ENCODE data around the gene SHC2. TPM values are rescaled to one million over a fixed set of nuclear protein-coding genes. Genes with fewer than 3 reads are reported as not detected.
A peak's percentile ranks its signal among the peaks of the same experiment; 100 is the strongest.

SHC2 gene, protein sequence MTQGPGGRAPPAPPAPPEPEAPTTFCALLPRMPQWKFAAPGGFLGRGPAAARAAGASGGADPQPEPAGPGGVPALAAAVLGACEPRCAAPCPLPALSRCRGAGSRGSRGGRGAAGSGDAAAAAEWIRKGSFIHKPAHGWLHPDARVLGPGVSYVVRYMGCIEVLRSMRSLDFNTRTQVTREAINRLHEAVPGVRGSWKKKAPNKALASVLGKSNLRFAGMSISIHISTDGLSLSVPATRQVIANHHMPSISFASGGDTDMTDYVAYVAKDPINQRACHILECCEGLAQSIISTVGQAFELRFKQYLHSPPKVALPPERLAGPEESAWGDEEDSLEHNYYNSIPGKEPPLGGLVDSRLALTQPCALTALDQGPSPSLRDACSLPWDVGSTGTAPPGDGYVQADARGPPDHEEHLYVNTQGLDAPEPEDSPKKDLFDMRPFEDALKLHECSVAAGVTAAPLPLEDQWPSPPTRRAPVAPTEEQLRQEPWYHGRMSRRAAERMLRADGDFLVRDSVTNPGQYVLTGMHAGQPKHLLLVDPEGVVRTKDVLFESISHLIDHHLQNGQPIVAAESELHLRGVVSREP
- not detected for total RNA-seq

DNA sequence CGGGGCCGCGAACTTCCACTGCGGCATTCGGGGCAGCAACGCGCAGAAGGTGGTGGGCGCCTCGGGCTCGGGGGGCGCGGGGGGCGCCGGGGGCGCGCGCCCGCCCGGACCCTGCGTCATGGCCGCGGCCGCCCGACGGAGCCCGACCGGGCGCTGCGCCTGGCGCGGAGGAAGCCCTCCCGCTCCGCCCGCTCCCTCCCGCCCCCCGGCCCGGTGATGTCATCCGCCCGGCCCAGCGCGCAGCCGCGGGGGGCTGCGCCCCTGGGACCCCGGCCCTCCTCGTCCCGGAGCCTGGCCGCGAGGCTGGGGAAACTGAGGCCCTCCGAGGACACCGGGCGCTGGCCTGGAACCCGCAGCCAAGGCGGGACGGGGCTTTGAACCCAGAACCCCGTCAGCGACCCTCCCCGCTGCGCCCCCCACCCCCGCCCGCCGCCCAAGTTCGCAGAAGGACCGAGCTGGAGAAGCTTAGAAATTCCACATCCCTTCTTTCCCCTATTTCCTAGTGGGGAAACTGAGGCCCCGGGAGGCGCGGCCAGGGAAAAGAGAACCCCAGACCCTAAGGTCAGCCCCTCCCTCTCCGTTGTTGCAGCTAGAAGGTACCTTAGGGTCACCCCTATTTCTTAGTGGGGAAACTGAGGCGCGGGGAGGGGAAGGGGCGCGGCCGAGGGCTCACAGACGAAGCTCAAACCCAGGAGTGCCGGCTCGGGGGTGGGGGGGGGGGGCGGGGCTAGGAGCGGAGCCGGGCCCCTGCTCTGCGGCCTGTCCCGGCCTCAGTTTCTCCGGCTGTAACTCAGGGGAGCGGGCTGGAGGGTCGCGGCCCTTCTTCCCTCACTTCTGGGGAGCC is at the start of gene SHC2:
Gene SHC2 (minus strand): TSS at position 157 of the 844 bp plus-strand sequence. CDS start 37 bp downstream, at position 120.
- Mint-ChIP-seq H3K9me3 (peaks cover 3% of the 10 kb centered on the region), H3K4me3 (peak within 1 kb of the TSS; percentile 27), H3K36me3 (ENCODE audit: low read depth) (no peaks in the 10 kb centered on the region), H3K27ac (no peak within 1 kb of the TSS), H3K27me3 (peaks cover 19% of the 10 kb centered on the region), H3K4me1 (peaks cover 6% of the 10 kb centered on the region)
- no peak for DNase-seq
- ChIA-PET POLR2A (no interaction called here), CTCF (no interaction called here)

DNA sequence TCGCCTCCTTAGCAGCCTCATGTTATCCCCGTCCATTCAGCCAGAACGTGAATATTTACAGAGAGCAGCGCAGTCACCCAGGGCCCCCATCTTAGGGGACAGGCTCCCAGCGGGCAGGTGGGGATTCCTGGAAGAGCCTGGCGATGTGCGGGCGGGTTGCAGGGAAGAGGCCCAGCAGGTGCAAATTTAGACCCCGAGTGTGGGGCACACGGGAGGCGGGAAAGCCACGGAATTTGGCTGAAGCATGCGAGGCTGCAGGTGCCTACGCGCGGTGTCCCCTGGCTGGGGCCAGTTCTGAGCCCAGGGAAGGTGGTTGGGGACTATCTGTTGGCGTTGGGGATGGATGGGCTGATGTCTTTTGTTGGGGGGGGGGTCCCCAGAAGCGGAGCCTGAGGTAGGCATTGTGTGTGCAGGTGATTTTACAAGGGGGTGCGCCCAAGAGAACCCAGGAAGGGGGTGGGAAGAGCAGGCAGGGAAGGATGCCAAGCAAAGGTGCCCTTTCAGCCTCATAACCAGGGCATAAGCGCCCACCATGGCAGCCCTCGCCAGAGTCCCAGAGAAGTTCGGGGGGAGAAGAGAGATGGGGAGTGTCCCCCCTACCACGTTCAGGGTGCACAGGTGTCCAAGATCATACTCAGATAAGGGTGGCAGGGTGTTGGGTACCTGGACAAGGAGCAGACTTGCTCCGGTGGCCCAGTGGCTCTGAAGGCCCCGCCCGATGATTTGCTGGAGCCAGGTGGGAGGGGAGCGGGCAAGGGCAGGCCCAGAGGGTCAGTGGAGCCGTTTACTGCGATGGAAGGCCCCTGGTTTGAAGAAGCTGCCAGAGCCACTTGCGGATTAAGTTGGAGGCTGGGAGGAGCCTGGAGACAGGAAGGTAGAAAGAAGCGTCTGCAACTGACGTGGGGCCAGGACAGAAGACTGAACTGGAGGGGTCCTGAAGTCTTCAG is 47.6 kb upstream of the SHC2 start:
- Mint-ChIP-seq H3K4me3 (peak overlapping the region; percentile 80), H3K27ac (peak overlapping the region; percentile 99), H3K27me3 (no peaks in the 10 kb centered on the region), H3K36me3 (ENCODE audit: low read depth) (peaks cover 10% of the 10 kb centered on the region), H3K4me1 (peaks cover 55% of the 10 kb centered on the region), H3K9me3 (no peaks in the 10 kb centered on the region)
- ChIA-PET POLR2A (interaction anchor here (0.6 kb wide), 1 partner anchor 10 kb away, joined by 3 read pairs; no protein-coding TSS in a partner anchor), CTCF (interaction anchor here (1.0 to 3.6 kb wide), 3 partner anchors 13 kb away, joined by 3 to 42 read pairs (median 25); partner anchors contain the start of gene MADCAM1)
- no peak for DNase-seq

DNA sequence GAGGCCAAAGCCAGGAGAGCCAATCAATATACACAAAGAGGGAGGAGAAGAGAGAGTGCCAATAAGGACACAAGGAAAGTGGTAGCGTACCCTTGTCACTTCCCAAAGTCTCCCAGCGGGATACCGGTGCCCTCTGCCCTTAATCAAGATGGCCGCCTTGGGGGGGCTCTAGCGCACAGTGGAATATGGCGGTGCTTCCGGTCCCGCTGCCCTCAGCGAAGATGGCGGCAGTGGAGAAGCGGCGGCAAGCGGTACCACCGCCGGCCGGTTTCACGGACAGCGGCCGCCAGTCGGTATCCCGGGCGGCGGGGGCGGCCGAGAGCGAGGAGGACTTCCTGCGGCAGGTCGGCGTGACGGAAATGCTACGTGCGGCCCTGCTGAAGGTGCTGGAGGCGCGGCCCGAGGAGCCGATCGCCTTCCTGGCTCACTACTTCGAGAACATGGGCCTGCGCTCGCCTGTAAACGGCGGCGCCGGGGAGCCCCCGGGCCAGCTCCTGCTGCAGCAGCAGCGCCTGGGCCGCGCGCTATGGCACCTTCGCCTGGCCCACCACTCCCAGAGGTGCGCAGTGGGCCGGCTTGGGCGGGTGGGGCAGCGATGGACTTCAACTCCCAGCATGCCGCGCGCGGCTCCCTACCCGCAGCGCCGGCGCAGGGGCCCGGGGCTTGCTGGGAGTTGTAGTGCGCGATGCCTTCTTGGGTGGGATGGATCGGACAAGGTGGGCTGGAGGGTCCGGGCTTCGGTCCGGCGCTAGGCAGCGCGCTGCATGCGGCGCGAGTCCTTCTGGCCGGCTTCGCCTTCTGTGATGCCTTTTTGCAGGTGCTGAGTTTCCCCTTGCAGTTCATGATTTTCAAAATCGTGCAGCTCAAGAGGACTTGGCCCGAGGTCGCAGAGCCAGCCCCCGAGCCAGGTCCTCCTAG is 46.7 kb upstream of the SHC2 start, which contains the start of gene TPGS1:
Gene TPGS1 (plus strand): TSS at position 212 of the 918 bp plus-strand sequence. CDS start 10 bp downstream, at position 222.
- DNase-seq, result peak; percentile 88
- H3K4me1 Mint-ChIP-seq, result peaks cover 60% of the 10 kb centered on the region
- peaks cover 10% of the 10 kb centered on the region for H3K36me3 Mint-ChIP-seq (ENCODE audit: low read depth)
- peak within 1 kb of the TSS; percentile 99 for H3K27ac Mint-ChIP-seq
- H3K9me3 Mint-ChIP-seq, result no peaks in the 10 kb centered on the region
- H3K4me3 Mint-ChIP-seq, result peak within 1 kb of the TSS; percentile 80
- CTCF ChIA-PET, result interaction anchor here (1.0 to 1.5 kb wide), 18 partner anchors 8 to 260 kb away, joined by 3 to 17 read pairs (median 4); partner anchors contain the start of genes CDC34 and MADCAM1
- POLR2A ChIA-PET, result no interaction called here
- H3K27me3 Mint-ChIP-seq, result no peaks in the 10 kb centered on the region

DNA sequence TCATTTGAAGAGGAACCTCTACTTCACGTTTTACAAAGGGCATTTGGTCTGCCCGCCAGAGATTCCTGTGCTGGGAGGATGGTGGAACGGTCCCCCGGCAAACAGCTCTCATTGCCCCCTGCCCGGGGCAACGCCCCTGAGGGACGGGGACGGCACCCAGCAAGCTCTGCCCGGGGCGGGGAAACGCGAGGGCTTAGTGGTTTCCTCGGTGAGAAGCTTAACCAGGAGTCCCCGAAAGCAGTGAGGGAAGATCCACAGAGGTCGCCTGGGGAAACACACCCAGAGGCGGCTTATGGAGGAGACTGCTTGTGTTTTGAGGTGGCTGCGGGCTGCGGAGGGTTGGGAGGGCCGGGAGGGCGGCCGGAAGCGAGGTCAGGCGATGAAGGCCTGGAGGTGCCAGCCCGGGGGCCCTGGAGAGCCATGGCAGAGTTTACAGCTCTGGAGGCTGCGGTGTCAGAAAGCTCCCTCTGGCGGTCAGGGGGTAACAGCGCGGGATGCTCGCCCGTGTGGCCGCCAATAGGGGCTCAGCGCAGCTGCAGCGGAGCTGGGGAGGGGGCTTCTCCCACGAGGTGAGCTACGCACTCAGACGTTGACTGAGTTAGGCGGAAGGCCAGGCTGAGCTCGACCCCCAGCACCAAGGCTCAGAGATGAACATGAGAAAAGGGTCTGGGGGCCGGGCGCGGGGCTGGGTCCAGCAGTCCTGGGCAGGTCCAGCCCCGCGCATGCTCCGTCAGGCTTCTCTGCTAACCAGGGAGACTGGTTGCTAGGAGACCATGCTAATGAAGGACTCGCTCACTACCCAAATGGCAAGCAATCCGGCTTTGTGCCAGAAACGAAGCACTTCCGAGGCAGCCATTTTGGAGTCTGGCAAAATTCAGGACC is 45.8 kb upstream of the SHC2 start:
- POLR2A ChIA-PET, result interaction anchor here (0.6 kb wide), 2 partner anchors 205 to 445 kb away, joined by 3 to 5 read pairs; no protein-coding TSS in a partner anchor
- Mint-ChIP-seq H3K27ac (peak overlapping the region; percentile 99), H3K9me3 (no peaks in the 10 kb centered on the region), H3K4me1 (peaks cover 57% of the 10 kb centered on the region), H3K36me3 (ENCODE audit: low read depth) (peaks cover 9% of the 10 kb centered on the region), H3K4me3 (peak overlapping the region; percentile 80), H3K27me3 (no peaks in the 10 kb centered on the region)
- DNase-seq, result peak; percentile 97
- CTCF ChIA-PET, result interaction anchor here (0.5 to 1.5 kb wide), 23 partner anchors 9 to 569 kb away, joined by 3 to 17 read pairs (median 4); partner anchors contain the start of genes CDC34 and MADCAM1

DNA sequence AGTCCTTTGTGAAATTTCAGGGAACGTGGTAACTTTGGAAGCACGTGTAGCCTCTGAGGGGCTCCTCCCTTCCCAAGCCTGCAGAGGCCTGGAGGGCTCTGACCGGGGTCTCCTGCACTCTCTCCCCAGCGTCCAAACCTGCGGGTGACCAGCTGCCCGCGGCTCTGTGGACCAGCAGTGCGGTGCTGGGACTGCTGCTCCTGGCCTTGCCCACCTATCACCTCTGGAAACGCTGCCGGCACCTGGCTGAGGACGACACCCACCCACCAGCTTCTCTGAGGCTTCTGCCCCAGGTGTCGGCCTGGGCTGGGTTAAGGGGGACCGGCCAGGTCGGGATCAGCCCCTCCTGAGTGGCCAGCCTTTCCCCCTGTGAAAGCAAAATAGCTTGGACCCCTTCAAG is 43.8 kb upstream of the SHC2 start:
- H3K36me3 Mint-ChIP-seq (ENCODE audit: low read depth), result peaks cover 4% of the 10 kb centered on the region
- ChIA-PET CTCF (interaction anchor here (2.0 kb wide), 1 partner anchor 9 kb away, joined by 5 read pairs; the partner anchor contains the start of gene MADCAM1), POLR2A (no interaction called here)
- no peak for DNase-seq
- H3K9me3 Mint-ChIP-seq, result no peaks in the 10 kb centered on the region
- no peak overlapping the region for H3K4me3 Mint-ChIP-seq
- peaks cover 41% of the 10 kb centered on the region for H3K4me1 Mint-ChIP-seq
- H3K27ac Mint-ChIP-seq, result no peak overlapping the region
- H3K27me3 Mint-ChIP-seq, result peaks cover 1% of the 10 kb centered on the region

DNA sequence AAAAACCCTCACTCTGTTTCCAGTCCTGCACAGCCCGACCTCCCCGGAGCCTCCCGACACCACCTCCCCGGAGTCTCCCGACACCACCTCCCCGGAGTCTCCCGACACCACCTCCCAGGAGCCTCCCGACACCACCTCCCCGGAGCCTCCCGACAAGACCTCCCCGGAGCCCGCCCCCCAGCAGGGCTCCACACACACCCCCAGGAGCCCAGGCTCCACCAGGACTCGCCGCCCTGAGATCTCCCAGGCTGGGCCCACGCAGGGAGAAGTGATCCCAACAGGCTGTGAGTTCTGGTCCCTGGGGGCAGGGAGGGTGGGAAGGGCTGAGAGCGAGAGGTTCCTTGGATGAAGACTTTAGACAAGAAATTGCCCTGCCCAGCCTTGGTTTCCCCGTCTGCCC is 40.8 kb upstream of the SHC2 start:
- Mint-ChIP-seq H3K4me3 (no peak overlapping the region), H3K9me3 (no peaks in the 10 kb centered on the region), H3K27ac (no peak overlapping the region), H3K36me3 (ENCODE audit: low read depth) (no peaks in the 10 kb centered on the region), H3K27me3 (peaks cover 14% of the 10 kb centered on the region), H3K4me1 (peaks cover 24% of the 10 kb centered on the region)
- DNase-seq, result no peak
- ChIA-PET CTCF (no interaction called here), POLR2A (no interaction called here)

DNA sequence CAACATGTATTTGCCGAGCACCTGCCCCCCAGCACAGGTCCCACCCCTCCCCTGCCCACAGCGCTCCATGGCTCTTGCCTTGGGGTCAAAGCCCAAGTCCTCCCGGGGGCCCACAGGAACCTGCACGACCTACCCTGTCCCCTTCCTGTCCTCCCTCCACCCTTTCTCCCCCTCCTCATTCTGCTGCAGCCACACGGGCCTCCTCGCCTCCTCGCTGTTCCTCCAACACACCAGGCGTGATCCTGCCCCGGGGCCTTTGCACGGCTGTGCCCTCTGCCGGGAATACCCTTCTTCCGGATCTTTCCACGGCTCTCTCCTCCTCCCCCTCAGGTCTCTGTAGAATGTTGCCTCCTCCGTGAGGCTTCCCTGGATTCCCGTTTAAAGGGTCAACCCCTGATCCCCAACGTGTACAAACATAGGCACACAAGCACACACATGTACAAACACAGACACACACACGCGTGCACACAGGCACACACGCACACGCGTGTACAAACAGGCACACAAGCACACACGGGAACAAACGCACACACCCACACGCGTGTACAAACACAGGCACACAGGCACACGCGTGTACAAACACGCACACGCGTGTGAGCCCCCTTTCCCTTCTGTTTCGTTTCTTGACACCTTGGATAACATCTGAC is 38.3 kb upstream of the SHC2 start:
- Mint-ChIP-seq H3K27ac (no peak overlapping the region), H3K9me3 (no peaks in the 10 kb centered on the region), H3K4me1 (peaks cover 9% of the 10 kb centered on the region), H3K4me3 (no peak overlapping the region), H3K36me3 (ENCODE audit: low read depth) (no peaks in the 10 kb centered on the region), H3K27me3 (peaks cover 21% of the 10 kb centered on the region)
- DNase-seq, result no peak
- ChIA-PET CTCF (interaction anchor here (1.9 to 4.0 kb wide), 2 partner anchors 7 to 12 kb away, joined by 15 to 17 read pairs; no protein-coding TSS in a partner anchor), POLR2A (no interaction called here)

DNA sequence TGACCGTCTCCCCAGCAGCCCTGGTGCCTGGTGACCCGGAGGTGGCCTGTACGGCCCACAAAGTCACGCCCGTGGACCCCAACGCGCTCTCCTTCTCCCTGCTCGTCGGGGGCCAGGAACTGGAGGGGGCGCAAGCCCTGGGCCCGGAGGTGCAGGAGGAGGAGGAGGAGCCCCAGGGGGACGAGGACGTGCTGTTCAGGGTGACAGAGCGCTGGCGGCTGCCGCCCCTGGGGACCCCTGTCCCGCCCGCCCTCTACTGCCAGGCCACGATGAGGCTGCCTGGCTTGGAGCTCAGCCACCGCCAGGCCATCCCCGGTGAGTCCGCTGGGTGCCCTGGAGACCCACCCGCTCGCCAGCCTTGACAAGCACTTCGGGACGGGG is 37.7 kb upstream of the SHC2 start:
- CTCF ChIA-PET, result interaction anchor here (1.5 to 4.0 kb wide), 3 partner anchors 8 to 252 kb away, joined by 3 to 17 read pairs (median 15); no protein-coding TSS in a partner anchor
- Mint-ChIP-seq H3K4me1 (peaks cover 9% of the 10 kb centered on the region), H3K36me3 (ENCODE audit: low read depth) (no peaks in the 10 kb centered on the region), H3K4me3 (no peak overlapping the region), H3K27ac (no peak overlapping the region), H3K27me3 (peaks cover 21% of the 10 kb centered on the region), H3K9me3 (peaks cover 2% of the 10 kb centered on the region)
- DNase-seq, result no peak
- POLR2A ChIA-PET, result interaction anchor here (0.7 kb wide), 1 partner anchor 10 kb away, joined by 3 read pairs; no protein-coding TSS in a partner anchor

DNA sequence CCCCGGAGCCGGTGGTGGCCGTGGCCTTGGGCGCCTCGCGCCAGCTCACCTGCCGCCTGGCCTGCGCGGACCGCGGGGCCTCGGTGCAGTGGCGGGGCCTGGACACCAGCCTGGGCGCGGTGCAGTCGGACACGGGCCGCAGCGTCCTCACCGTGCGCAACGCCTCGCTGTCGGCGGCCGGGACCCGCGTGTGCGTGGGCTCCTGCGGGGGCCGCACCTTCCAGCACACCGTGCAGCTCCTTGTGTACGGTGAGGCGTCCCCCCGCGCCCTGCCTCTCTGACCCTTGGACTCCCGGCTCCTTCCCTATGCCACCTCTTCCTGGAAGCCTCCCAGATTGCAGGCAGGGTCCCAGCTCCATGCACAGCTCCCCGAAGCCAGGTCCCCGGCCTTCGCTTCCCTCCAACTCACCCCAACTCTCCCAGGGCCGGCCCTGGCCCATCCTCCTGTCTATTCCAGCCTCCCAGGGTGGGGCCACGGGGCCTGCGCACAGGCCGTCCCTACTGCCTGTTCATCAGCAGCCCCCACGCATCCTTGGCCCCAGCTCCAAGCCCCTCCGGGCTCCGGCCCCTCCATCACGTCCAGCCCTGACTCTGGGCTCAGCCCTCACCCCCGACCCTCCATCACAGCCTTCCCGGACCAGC is 37.2 kb upstream of the SHC2 start:
- ChIA-PET POLR2A (interaction anchor here (0.7 kb wide), 1 partner anchor 11 kb away, joined by 3 read pairs; no protein-coding TSS in a partner anchor), CTCF (interaction anchor here (1.5 to 4.0 kb wide), 3 partner anchors 9 to 251 kb away, joined by 3 to 17 read pairs (median 15); no protein-coding TSS in a partner anchor)
- DNase-seq, result no peak
- Mint-ChIP-seq H3K9me3 (peaks cover 3% of the 10 kb centered on the region), H3K36me3 (ENCODE audit: low read depth) (no peaks in the 10 kb centered on the region), H3K4me3 (no peak overlapping the region), H3K27me3 (peaks cover 21% of the 10 kb centered on the region), H3K27ac (no peak overlapping the region), H3K4me1 (peaks cover 9% of the 10 kb centered on the region)
